Right ventricle myocardium superior (tissue), 1 donor: ENCODE measurements around the gene ACP7. TPM values are rescaled to one million over a fixed set of nuclear protein-coding genes. Genes with fewer than 3 reads are reported as not detected.
"Not testable (repeated sequence)": the region's sequence is repeated elsewhere in the genome, so short reads cannot be mapped to it uniquely, and the experiment has no call there.

Experiments used
- ATAC-seq: fragments of 200-7000 bp; cut with Tn5 transposase; one replicate; pipeline ENCODE4 v1.9.1; 2020; ENCODE audit warnings: mild to moderate bottlenecking; ENCODE audit not compliant: poor library complexity
- DNase-seq: peaks from one replicate; pipeline ENCODE4 v3.0.0-alpha.2; 2020
- intact Hi-C: fragments of 100-400 bp; cut with DNase I; formaldehyde crosslinking; loops from one replicate; pipeline ENCODE4 v1.11.2; 2022
- long read RNA-seq: library from polyadenylated mRNA; unstranded; transcript quantifications from one replicate; pipeline ENCODE4 v2.0.0, GENCODE V29; 2021
- total RNA-seq: library from RNA; stranded (reverse); fragmentation: NEBNext Ultra II Directional; extraction: Animal tissue kit (Norgen Biotek cat#: 25700); gene quantifications from one replicate; pipeline ENCODE4 v1.2.1, GENCODE V29; 2021
- donor health status: DM: no; HTN: yes; CAD: no; lungs with severe emphysema.

The ACP7 gene
- not detected for total RNA-seq
- long read RNA-seq, result 0 reads

GRCh38 chr19:39083983-39084731 lies at the start of gene ACP7:
TSS of gene ACP7 (plus strand) at chr19:39084368. CDS start at chr19:39085270, 902 bp downstream.
- DNase-seq, result no peak
- no peak for ATAC-seq
- intact Hi-C loops, result no loop called here

- intact Hi-C loops, result no loop called here
- DNase-seq (no peak), ATAC-seq (no peak)
Observed at GRCh38 chr19:39036581-39036980, 47.6 kb upstream of the ACP7 start.

- intact Hi-C loops, result no loop called here
- ATAC-seq, result no peak
Observed at GRCh38 chr19:39037194-39037593, 47.0 kb upstream of the ACP7 start.

DNA sequence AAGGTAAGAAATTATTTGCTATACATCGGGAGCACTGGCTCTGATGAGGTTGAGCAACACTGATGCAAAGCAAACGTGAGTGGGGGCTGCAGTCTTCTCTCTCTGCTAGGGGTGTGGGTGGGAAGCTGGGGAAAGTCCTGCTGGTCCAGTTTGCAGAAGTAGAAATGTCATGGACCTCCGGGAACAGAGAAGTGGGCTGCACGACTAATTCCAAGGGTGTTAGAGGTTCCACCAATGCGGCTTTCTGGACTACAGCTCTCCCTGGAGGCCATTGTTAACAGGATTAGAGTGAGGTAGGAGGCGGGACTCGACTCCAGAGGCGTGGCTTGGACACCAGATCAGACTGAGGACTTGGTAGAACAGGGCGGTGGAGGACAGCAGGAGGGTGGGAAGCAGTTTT lies 46.1 kb upstream of the ACP7 start:
- DNase-seq, result no peak
- intact Hi-C loops, result no loop called here
- no peak for ATAC-seq

More at GRCh38 chr19:39037194-39037593, 47.0 kb upstream of the ACP7 start:
- no peak for DNase-seq

GRCh38 chr19:39045506-39045905 lies 38.7 kb upstream of the ACP7 start:
- ATAC-seq (no peak), DNase-seq (no peak)
- intact Hi-C loops, result no loop called here

GRCh38 chr19:39046037-39046821 lies 37.9 kb upstream of the ACP7 start:
- intact Hi-C loops, result no loop called here
- DNase-seq (no peak), ATAC-seq (no peak)

- ATAC-seq, result no peak
- no peak for DNase-seq
- intact Hi-C loops, result no loop called here
Observed at GRCh38 chr19:39047073-39047472, 37.1 kb upstream of the ACP7 start.

DNA sequence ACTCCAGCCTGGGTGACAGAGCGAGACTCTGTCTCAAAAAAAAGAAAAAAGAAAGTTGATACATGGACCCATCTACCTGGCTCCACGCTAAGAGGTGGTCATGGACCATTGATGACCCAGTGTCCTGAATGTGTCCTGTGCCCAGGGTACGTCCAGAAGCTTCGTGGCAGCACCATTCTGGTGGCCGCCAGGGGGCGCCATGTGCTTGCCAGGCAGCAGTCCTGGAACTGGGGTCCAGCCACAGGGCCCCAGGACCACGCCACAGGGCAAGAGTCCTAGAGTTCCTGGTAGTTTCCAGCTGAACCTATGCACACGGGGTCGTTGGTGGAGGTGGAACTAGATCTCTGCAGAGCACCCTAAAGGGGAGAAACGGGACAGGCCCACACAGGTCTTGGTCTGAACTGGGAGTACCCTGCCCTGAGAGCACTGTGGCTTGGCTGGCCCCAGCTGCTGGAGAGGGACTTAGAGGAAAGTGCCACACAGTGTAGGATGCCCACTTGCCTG lies 31.9 kb upstream of the ACP7 start:
- intact Hi-C loops, result no loop called here
- no peak for ATAC-seq
- peak; percentile 74 for DNase-seq

DNA sequence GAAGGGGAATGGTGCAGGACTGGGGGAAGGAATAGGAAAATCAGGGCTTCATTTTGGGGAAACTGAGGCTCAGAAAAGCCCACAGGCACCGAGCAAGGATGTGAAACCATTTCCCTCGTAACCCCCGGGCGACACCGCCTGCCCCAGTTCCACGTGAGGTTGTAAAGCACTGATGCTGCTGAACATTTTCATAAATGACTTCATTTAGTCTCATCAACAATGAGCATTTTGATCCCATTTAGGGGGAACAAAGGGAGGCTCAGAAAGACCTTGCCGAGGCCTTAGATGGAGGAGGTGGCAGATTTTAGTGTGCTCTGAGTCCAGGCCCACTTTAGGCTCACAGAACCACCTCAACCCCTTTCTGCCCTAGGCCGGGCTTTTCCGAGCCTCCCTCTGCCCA lies 31.3 kb upstream of the ACP7 start:
- no peak for ATAC-seq

GRCh38 chr19:39053276-39054090 lies 30.7 kb upstream of the ACP7 start:
- no peak for DNase-seq
- no peak for ATAC-seq
- intact Hi-C loops, result no loop called here

More for the DNA sequence above, 31.3 kb upstream of the ACP7 start:
- intact Hi-C loops, result no loop called here
- no peak for DNase-seq

DNA sequence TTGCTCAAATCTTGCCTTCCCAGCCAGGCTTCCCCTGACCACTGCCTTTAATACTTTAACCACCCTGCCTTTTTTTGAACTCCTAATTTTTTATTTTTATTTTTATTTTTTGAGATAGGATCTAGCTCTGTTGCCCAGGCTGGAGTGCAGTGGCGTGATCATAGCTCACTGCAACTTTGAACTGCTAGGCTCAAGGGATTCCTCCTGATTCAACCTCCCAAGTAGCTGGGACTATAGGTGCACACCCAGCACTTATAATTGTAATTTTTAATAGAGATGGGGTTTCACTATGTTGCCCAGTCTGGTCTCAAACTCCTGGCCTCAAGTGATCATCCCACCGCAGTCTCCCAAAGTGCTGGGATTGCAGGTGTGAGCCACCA lies 30.1 kb upstream of the ACP7 start:
- no peak for DNase-seq
- intact Hi-C loops, result no loop called here
- ATAC-seq, result no peak

- ATAC-seq, result no peak
- no peak for DNase-seq
- intact Hi-C loops, result no loop called here
Observed at GRCh38 chr19:39057615-39058014, 26.6 kb upstream of the ACP7 start.

GRCh38 chr19:39059302-39059701 lies 24.9 kb upstream of the ACP7 start:
- intact Hi-C loops, result no loop called here
- no peak for DNase-seq
- no peak for ATAC-seq

DNA sequence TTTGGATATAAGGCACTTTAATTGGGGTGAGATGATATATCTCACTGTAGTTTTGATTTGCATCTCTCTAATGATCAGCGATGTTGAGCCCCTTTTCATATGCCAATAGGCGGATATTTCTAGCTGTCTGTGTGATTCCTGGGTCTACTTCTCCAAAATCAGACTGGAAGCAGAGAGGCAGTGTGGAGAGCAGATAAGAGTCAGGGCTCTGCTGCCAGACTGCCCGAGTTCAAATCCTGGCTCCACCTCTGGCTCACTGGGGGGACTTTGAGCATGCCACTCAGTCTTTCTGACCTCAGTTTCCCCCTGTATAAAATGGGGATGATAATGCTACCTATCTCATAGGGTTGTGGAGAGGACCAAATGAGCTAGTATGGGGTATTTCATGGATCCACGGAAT lies 24.0 kb upstream of the ACP7 start:
- DNase-seq, result no peak
- ATAC-seq, result no peak
- intact Hi-C loops, result no loop called here

- ATAC-seq, result no peak
- intact Hi-C loops, result no loop called here
Observed at GRCh38 chr19:39064405-39064804, 19.8 kb upstream of the ACP7 start.

GRCh38 chr19:39065928-39066327 lies 18.2 kb upstream of the ACP7 start:
- no peak for DNase-seq
- intact Hi-C loops, result no loop called here
- ATAC-seq, result no peak

More at GRCh38 chr19:39064405-39064804, 19.8 kb upstream of the ACP7 start:
- no peak for DNase-seq

DNA sequence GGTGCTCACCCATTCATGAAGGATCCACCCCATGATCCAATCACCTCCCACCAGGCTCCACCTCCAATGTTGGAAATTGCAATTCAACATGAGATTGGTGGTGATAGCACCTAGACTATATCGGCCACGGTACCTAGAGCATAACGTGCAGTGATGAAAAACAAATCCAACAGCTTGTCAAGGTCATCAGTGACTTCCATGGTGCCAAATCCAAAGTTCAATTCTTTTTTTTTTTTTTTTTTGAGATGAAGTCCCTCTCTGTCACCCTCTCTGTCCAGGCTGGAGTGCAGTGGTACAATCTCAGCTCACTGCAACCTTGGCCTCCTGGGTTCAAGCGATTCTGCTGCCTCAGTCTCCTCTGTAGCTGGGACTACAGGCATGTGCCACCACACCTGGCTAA lies 17.1 kb upstream of the ACP7 start:
- DNase-seq (no peak), ATAC-seq (no peak)
- intact Hi-C loops, result no loop called here

DNA sequence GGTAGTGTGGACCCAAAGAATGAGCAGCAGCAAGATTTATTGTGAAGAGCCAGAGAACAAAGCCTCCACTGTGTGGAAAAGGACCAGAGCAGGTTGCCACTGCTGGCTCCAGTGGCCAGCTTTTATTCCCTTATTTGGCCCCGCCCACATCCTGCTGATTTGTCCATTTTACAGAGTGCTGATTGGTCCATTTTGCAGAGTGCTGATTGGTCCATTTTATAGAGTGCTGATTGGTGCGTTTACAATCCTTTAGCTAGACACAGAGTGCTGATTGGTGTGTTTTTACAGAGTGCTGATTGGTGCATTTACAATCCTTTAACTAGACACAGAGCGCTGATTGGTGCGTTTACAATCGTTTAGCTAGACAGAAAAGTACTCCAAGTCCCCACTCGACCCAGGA lies 15.9 kb upstream of the ACP7 start:
- DNase-seq, ATAC-seq, intact Hi-C loops: not testable (repeated sequence)

DNA sequence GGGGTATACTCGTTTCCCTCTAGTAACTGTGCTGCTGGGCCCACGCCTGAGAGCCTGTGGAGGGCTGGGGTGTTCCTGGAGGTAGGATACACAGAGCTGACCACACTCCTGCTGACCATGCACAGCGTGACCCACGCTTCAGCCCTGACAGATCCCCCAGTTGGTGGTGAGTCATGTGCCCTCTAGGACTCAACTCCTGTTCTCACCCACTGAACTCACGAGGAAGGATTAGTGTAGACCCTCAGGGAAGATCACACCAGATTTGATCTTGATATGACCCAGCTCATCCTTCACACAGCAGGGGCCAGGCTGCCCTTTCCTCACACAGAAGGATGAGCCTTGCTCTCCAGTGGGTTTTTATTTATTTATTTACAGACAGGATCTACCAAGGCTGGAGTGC lies 13.3 kb upstream of the ACP7 start:
- intact Hi-C loops, result no loop called here
- ATAC-seq (no peak), DNase-seq (no peak)
